SH-SY5Y (cell line): Measurements from ENCODE around the gene IFNG.
A peak's percentile ranks its signal among the peaks of the same experiment; 100 is the strongest.

ENCODE experiments used
- GATA2 ChIP-seq: IDR thresholded peaks from 2 replicates; pipeline ENCODE4 v1.6.1; 2011; ENCODE audit warnings: mild to moderate bottlenecking, low read depth, low read length
- GATA3 ChIP-seq: IDR thresholded peaks from 2 replicates; pipeline ENCODE4 v1.6.1; 2011; ENCODE audit warnings: low read depth, mild to moderate bottlenecking, low read length, moderate library complexity

IFNG gene

DNA sequence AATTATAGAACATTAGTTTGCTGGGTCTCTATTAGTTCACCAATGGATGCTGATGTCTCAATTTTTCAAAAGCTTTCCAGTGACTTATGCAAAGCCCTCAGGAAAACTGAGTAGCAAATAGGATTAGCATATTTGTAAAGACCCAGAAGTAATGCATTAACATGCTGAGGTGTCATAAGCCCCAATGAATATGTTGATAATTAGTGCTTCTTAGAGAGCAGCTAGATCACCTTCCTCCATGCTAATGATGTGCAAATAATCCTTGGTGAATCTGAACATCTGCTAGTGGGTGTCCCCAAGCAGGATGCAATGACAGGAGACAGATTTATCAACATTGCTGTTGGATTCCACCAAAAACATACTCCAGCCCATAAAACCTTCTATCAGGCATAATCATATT is 19.0 kb downstream of the IFNG start:
- no peak for TF ChIP-seq GATA2
- no peak for TF ChIP-seq GATA3

DNA sequence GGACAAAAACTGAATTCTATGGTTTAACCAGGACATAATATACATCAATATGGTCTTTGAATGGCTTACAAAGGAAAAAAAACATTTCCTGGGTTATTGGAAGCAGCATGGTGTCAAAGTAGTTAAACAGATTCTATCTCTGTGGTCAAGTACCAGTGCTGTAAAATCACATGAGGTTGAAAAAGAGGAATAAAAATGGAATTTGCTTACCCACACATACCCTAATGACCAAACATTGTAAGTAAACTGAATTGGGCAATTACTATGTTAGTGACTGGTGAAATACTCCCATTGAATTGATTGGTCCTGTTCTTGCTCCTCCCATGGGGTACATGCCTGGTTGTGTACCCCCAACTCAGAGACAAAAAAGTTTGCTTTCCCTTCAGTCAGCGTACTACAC is 19.6 kb downstream of the IFNG start:
- no peak for TF ChIP-seq GATA3
- no peak for TF ChIP-seq GATA2

DNA sequence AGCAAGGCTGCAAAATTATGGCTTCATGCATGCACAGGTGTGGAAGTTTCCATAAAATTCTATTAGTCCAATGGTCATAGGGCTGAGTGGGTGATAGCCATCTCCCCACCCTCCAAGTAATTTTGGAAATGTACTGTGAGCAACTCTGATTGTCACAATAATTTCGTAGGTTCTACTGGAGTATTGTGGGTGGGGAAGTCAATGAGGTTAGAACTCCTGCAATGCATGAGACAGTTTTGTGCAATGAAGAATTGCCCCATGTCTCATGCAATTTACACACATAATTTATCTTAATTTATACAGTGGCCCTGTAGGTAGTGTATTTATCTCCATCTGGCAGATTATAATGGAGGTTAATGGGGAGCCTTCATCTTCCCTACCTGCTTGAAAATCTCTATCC is 20.5 kb downstream of the IFNG start:
- no peak for TF ChIP-seq GATA2
- TF ChIP-seq GATA3 = no peak

DNA sequence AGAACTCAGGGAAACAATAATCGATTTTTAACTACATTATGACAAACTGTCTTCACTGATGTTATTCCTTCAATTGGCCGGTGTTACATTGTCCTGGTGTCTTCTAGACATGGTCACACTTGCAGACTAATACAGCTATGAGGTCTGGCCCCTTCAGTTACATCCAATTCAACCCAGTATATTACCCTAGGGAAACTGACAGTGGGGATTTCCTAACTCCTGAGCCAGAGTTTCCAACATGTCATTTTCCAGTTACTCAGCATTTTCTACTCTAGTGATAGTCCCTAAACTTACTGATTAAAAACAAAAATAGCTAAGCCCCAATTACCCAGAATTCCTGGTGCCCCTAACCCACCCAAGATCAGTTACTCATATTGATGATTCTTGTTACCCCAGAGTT is 21.1 kb downstream of the IFNG start:
- TF ChIP-seq GATA3 = no peak
- no peak for TF ChIP-seq GATA2

DNA sequence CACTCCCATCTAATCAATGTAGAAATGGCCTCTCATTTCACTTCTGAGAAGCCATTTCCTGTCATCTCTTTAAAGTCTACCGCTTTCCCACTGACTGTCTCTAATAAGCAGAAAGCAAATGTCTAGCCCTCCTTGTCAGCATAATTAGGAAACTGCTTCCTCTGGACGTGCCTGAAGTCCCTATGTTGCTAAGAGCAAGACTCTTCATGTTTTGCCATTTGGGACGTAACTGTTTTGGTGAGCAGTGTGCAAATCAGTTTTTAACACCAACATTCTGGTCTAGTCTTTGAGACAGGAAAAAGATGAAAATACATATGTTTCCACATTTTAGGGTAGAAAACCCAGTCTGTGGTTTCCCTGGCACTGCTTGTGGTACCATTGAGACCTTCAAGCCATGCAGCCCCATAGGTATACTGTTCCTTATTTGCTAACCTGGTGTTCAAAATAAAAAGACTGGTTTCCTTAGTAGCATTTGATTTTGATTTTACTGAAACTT is 22.2 kb downstream of the IFNG start:
- no peak for TF ChIP-seq GATA2
- TF ChIP-seq GATA3 = no peak

DNA sequence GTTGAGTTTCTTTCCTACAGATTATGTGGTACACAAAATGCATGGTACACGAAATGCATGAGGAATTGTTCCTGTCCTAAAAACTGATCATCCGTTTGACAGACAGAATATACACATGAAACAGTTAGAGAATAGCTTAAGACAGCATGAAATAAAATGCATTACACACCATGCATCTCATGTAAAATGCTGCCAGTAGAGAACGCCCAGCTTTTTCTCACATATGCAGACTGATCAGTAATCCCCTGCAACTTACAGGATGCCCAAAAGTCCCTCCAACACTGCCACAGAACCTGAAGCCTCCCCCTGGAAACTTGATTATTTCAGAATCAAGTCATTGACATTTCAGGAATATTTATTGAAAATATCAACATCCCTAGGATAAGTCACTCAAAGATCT is 24.0 kb downstream of the IFNG start:
- TF ChIP-seq GATA3 (no peak), GATA2 (no peak)

DNA sequence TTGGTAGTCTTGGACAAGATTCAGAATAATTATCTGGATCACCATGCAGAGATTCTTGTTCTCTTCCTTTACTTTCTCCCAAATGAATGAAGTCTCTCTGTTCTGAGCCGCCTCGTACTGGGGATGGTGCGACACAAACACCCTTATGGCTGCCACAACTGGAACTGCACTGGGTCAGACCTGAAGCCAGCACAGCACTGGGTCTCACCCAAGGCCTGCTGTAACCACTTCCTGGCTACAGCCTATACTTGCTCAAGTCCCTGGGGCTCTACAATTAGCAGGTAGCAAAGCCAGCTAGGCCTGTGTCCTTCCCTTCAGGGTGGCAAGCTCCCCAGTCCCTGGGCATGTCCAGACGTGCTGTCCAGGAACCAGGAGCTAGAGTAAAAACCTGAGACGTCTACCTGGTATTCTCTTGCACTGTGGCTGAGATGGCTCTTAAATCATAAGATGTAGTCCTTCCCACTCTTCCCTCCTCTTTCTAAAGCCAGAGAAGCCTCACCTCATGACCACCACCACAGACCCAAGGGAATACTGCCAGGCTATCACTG is 27.6 kb downstream of the IFNG start:
- TF ChIP-seq GATA2 = no peak
- TF ChIP-seq GATA3 = no peak

GRCh38 chr12:68129979-68130378 is 29.6 kb downstream of the IFNG start:
- TF ChIP-seq GATA3 (no peak), GATA2 (no peak)

GRCh38 chr12:68122236-68122920 is 37.2 kb downstream of the IFNG start:
- TF ChIP-seq GATA3 (no peak), GATA2 (no peak)

DNA sequence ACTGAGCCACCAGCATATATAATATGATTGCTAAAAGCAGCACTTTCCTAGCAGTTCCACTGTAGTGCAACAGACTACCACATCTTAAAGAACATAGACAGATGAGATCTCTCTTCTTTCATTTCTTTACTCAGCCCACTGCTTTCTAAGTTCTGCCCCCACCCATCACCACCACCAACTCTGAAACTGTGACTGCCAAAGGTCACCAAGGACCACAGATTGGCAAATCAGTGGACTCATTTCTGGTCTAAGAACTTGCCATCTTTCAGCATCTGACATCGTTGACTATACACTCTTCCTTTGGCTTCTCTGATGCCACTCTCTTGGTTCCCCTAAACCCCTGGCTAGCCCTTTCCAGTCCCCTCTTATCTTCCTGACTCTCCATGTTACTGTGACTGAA is 38.4 kb downstream of the IFNG start:
- TF ChIP-seq GATA3 (no peak), GATA2 (no peak)

GRCh38 chr12:68119724-68120211 is 39.8 kb downstream of the IFNG start:
- TF ChIP-seq GATA2 (no peak), GATA3 (no peak)

DNA sequence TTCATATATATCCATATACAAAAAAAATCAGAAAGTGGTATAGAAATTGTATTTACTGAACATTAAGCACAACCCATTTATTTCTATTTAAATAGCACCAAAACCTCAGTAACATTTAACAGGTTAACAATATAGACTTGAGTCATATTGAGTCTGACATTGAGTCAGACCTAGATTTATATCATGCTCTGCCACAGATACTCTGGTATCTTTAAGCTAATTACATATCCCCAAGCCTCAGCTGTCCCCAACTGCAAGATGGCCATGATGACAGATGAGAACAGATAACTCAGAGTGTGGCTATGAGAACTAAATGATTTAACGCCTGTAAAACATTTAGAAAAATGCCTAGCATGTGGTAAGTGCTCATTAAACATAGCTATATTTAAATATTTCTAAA is 40.3 kb downstream of the IFNG start:
- TF ChIP-seq GATA2 (peak; percentile 70; the same call in 1 of the 2 replicates), GATA3 (peak; percentile 74)

GRCh38 chr12:68118096-68118755 is 41.3 kb downstream of the IFNG start:
- TF ChIP-seq GATA2 (no peak), GATA3 (no peak)

- TF ChIP-seq GATA3 = no peak
- no peak for TF ChIP-seq GATA2
Observed at GRCh38 chr12:68117661-68118060, 41.9 kb downstream of the IFNG start.

GRCh38 chr12:68115281-68115680 is 44.3 kb downstream of the IFNG start:
- TF ChIP-seq GATA3 (no peak), GATA2 (no peak)

GRCh38 chr12:68114606-68115005 is 44.9 kb downstream of the IFNG start:
- TF ChIP-seq GATA2 = no peak
- TF ChIP-seq GATA3 = no peak
